Measurements from ENCODE around the gene NR2F1.

DNA sequence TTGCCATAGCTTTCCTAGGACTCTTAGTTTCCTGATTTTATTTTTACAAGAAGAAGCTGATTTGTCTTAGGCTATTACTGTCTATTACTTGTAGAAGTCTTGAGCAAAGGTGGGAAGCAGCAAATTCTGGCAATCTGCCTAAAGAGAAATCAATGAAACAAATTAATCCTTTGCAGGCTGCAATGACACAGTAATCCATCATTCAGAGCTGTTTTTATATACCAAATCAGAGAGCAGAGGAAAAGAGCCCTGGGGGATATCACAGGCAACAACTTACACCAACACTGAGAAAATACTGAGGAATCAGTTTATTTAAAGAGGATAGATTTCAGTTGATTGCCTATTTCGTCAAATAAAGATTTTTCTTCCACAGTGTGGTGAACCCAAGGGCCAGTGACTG is 15.6 kb upstream of the NR2F1 start:
- TF ChIP-seq, protein P1, sequence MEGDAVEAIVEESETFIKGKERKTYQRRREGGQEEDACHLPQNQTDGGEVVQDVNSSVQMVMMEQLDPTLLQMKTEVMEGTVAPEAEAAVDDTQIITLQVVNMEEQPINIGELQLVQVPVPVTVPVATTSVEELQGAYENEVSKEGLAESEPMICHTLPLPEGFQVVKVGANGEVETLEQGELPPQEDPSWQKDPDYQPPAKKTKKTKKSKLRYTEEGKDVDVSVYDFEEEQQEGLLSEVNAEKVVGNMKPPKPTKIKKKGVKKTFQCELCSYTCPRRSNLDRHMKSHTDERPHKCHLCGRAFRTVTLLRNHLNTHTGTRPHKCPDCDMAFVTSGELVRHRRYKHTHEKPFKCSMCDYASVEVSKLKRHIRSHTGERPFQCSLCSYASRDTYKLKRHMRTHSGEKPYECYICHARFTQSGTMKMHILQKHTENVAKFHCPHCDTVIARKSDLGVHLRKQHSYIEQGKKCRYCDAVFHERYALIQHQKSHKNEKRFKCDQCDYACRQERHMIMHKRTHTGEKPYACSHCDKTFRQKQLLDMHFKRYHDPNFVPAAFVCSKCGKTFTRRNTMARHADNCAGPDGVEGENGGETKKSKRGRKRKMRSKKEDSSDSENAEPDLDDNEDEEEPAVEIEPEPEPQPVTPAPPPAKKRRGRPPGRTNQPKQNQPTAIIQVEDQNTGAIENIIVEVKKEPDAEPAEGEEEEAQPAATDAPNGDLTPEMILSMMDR (IDR thresholded peaks at IDR 0.05; ENCODE audit: insufficient read depth, low read length, poor library complexity, severe bottlenecking): no peak
- no peak for TF ChIP-seq EZH2phosphoT487 (conservative IDR thresholded peaks at IDR 0.05; ENCODE audit: low read length)
